ENCODE results near the gene CCDC34. TPM values are rescaled to one million over a fixed set of nuclear protein-coding genes. Genes with fewer than 3 reads are reported as not detected.

The CCDC34 gene
- total and polyA plus RNA-seq, 2 of the 4 experiments (the other 2 are of a cell fraction): 2.5 to 4.5 TPM

GRCh38 chr11:27310707-27311106 is 52.3 kb downstream of the CCDC34 start:
- H3K27me3 ChIP-seq (ENCODE audit: control insufficient read depth, insufficient read depth, low read length): no peaks in the 10 kb centered on the region
- DNase-seq (no peak), ATAC-seq (ENCODE audit: low read depth) (no peak)
- H3K4me3 ChIP-seq (ENCODE audit: insufficient read depth, low read depth, low read length): no peak overlapping the region
- TF ChIP-seq USF2 (IDR thresholded peaks at IDR 0.05; ENCODE audit: low read depth, low read length) (no peak), SMC3 (IDR thresholded peaks at IDR 0.05; ENCODE audit: low read depth, low read length) (no peak), MXI1 (IDR thresholded peaks at IDR 0.05; ENCODE audit: borderline replicate concordance, low read depth, low read length) (no peak), RFX5 (IDR thresholded peaks at IDR 0.05; ENCODE audit: low read depth, low read length) (no peak), MAFK (IDR thresholded peaks at IDR 0.05; ENCODE audit: low read depth, low read length) (no peak), ELK1 (IDR thresholded peaks at IDR 0.05; ENCODE audit: borderline replicate concordance, low read depth, low read length) (no peak), POLR2A (IDR thresholded peaks at IDR 0.05; ENCODE audit: low read depth, low read length) (no peak), CEBPB (IDR thresholded peaks at IDR 0.05; ENCODE audit: low read depth, low read length) (no peak), CTCF (conservative IDR thresholded peaks at IDR 0.05; ENCODE audit: low read depth, low read length) (no peak), RAD21 (IDR thresholded peaks at IDR 0.05; ENCODE audit: low read length) (no peak), RCOR1 (IDR thresholded peaks at IDR 0.05; ENCODE audit: insufficient replicate concordance, low read length) (no peak), CHD1 (IDR thresholded peaks at IDR 0.05; ENCODE audit: low read depth, low read length) (no peak), MAZ (IDR thresholded peaks at IDR 0.05; ENCODE audit: borderline replicate concordance, low read depth, low read length) (no peak), BHLHE40 (IDR thresholded peaks at IDR 0.05; ENCODE audit: low read depth, low read length) (no peak), FOS (IDR thresholded peaks at IDR 0.05; ENCODE audit: low read depth, low read length) (no peak), NFE2L2 (IDR thresholded peaks at IDR 0.05; ENCODE audit: low read depth, low read length) (no peak)
- H3K14ac ChIP-seq (replicated peaks; ENCODE audit: low read depth, low read length): no peak overlapping the region
- no peaks in the 10 kb centered on the region for H3K9me3 ChIP-seq (ENCODE audit: control insufficient read depth, insufficient read depth, low read length)
- no peak overlapping the region for H3K9ac ChIP-seq (ENCODE audit: low read depth, low read length)
- no peak overlapping the region for H2BK120ac ChIP-seq (ENCODE audit: low read depth, low read length)
- H2AK5ac ChIP-seq (ENCODE audit: low read depth, low read length): no peak overlapping the region
- no peak overlapping the region for H3K27ac ChIP-seq (ENCODE audit: insufficient read depth, low read length)
- H3K23ac ChIP-seq (ENCODE audit: low read depth, low read length): no peak overlapping the region
- H3K4ac ChIP-seq (ENCODE audit: low read depth, low read length): no peak overlapping the region
- H2AK9ac ChIP-seq (replicated peaks; ENCODE audit: low read depth, low read length, poor library complexity): no peak overlapping the region
- H3K36me3 ChIP-seq (ENCODE audit: control insufficient read depth, insufficient read depth, low read length): no peaks in the 10 kb centered on the region
- H4K5ac ChIP-seq (ENCODE audit: low read depth, low read length): no peak overlapping the region
- H3K18ac ChIP-seq (ENCODE audit: low read depth, low read length): no peak overlapping the region
- no peaks in the 10 kb centered on the region for H3K9me1 ChIP-seq (ENCODE audit: insufficient read depth, low read length)
- H3K79me1 ChIP-seq (ENCODE audit: low read depth in 1 of 2, low read length in 2 of 2): no peaks in the 10 kb centered on the region
- H4K8ac ChIP-seq (ENCODE audit: low read depth in 2 of 2, low read length in 2 of 2): no peak overlapping the region
- dilution Hi-C loops (cut with HindIII; ENCODE audit: low sequenced_read_pairs, unreplicated experiment) (no loop called here), in situ Hi-C loops (cut with MboI; ENCODE audit: low sequenced_read_pairs) (no loop called here), intact Hi-C loops (cut with micrococcal nuclease) (loop anchor here (1.0 kb wide), 1 partner anchor 49 kb away; no protein-coding TSS in a partner anchor)
- H4K91ac ChIP-seq (ENCODE audit: insufficient read depth, low read depth, low read length): no peak overlapping the region
- no peak overlapping the region for H2AFZ ChIP-seq (replicated peaks; ENCODE audit: low read length, poor library complexity)
- H2BK5ac ChIP-seq (ENCODE audit: low read depth, low read length, poor library complexity, severe bottlenecking): no peak overlapping the region
- no peak overlapping the region for H2BK15ac ChIP-seq (ENCODE audit: low read depth, low read length)
- no peak overlapping the region for H3K4me2 ChIP-seq (ENCODE audit: low read depth, low read length)
- ChIA-PET POLR2A (ENCODE audit: unreplicated experiment) (no interaction called here), CTCF (no interaction called here)
- no peak overlapping the region for H2BK20ac ChIP-seq (ENCODE audit: low read depth, low read length)
- H3K56ac ChIP-seq (ENCODE audit: extremely low read depth, insufficient read depth, low read length): no peak overlapping the region
- no TSS peak for BruUV-seq (replicated peaks)
- H4K20me1 ChIP-seq (ENCODE audit: insufficient read depth, low read length): no peaks in the 10 kb centered on the region
- no peaks in the 10 kb centered on the region for H3K4me1 ChIP-seq (ENCODE audit: control insufficient read depth, insufficient read depth, low read length)

All from IMR-90 (cell line).